ENCODE data around the gene PSEN1. TPM values are rescaled to one million over a fixed set of nuclear protein-coding genes. Genes with fewer than 3 reads are reported as not detected.

Gene PSEN1
- total and polyA plus RNA-seq, 2 experiments from 2014 or later, result 36.3 to 49.7 TPM

GRCh38 chr14:73261520-73262426, 125.5 kb downstream of the PSEN1 start:
- TF ChIP-seq CTCF (IDR thresholded peaks at IDR 0.05; ENCODE audit: low read depth, low read length), result no peak
- H3K27ac ChIP-seq, result peak overlapping the region; percentile 29
- no peaks in the 10 kb centered on the region for H3K9me3 ChIP-seq (ENCODE audit: low read depth)
- no peak overlapping the region for H3K4me3 ChIP-seq
- H3K4me1 ChIP-seq (ENCODE audit: low read depth), result peaks cover 15% of the 10 kb centered on the region
- no peak for DNase-seq (ENCODE audit: low read depth in 1 of 2, low spot score in 1 of 2)
- no peaks in the 10 kb centered on the region for H3K27me3 ChIP-seq
- H3K36me3 ChIP-seq, result no peaks in the 10 kb centered on the region

GRCh38 chr14:73262427-73263183, 126.3 kb downstream of the PSEN1 start:
- no peak for DNase-seq (ENCODE audit: low read depth in 1 of 2, low spot score in 1 of 2)
- Histone ChIP-seq H3K27me3 (no peaks in the 10 kb centered on the region), H3K4me1 (ENCODE audit: low read depth) (peaks cover 15% of the 10 kb centered on the region), H3K36me3 (no peaks in the 10 kb centered on the region), H3K9me3 (ENCODE audit: low read depth) (no peaks in the 10 kb centered on the region), H3K4me3 (no peak overlapping the region), H3K27ac (no peak overlapping the region)
- no peak for TF ChIP-seq CTCF (IDR thresholded peaks at IDR 0.05; ENCODE audit: low read depth, low read length)

GRCh38 chr14:73263606-73264005, 127.3 kb downstream of the PSEN1 start:
- no peaks in the 10 kb centered on the region for H3K27me3 ChIP-seq
- TF ChIP-seq CTCF (IDR thresholded peaks at IDR 0.05; ENCODE audit: low read depth, low read length), result no peak
- H3K36me3 ChIP-seq, result no peaks in the 10 kb centered on the region
- no peak overlapping the region for H3K4me3 ChIP-seq
- no peaks in the 10 kb centered on the region for H3K9me3 ChIP-seq (ENCODE audit: low read depth)
- H3K27ac ChIP-seq, result no peak overlapping the region
- DNase-seq (ENCODE audit: low read depth in 1 of 2, low spot score in 1 of 2), result no peak
- peaks cover 15% of the 10 kb centered on the region for H3K4me1 ChIP-seq (ENCODE audit: low read depth)

- no peak overlapping the region for H3K27ac ChIP-seq
- no peak for TF ChIP-seq CTCF (IDR thresholded peaks at IDR 0.05; ENCODE audit: low read depth, low read length)
- DNase-seq (ENCODE audit: low read depth in 1 of 2, low spot score in 1 of 2), result no peak
- H3K36me3 ChIP-seq, result no peaks in the 10 kb centered on the region
- H3K4me1 ChIP-seq (ENCODE audit: low read depth), result peaks cover 15% of the 10 kb centered on the region
- H3K27me3 ChIP-seq, result no peaks in the 10 kb centered on the region
- no peaks in the 10 kb centered on the region for H3K9me3 ChIP-seq (ENCODE audit: low read depth)
- H3K4me3 ChIP-seq, result no peak overlapping the region
Measured at GRCh38 chr14:73264080-73264884, 128.0 kb downstream of the PSEN1 start.
